ENCODE data around the gene OR5K1.

The OR5K1 gene

GRCh38 chr3:98450372-98450771, 12.6 kb upstream of the OR5K1 start:
- TF ChIP-seq CTCF (IDR thresholded peaks at IDR 0.05; ENCODE audit: low read depth, low read length) = no peak
- no peak for DNase-seq (ENCODE audit: extremely low read depth, low read depth)

GRCh38 chr3:98453827-98454226, 9.2 kb upstream of the OR5K1 start:
- DNase-seq (ENCODE audit: extremely low read depth, low read depth) = no peak
- TF ChIP-seq CTCF (IDR thresholded peaks at IDR 0.05; ENCODE audit: low read depth, low read length) = no peak

GRCh38 chr3:98454929-98455328, 8.1 kb upstream of the OR5K1 start:
- no peak for DNase-seq (ENCODE audit: extremely low read depth, low read depth)
- TF ChIP-seq CTCF (IDR thresholded peaks at IDR 0.05; ENCODE audit: low read depth, low read length) = no peak

GRCh38 chr3:98457543-98457942, 5.5 kb upstream of the OR5K1 start:
- TF ChIP-seq CTCF (IDR thresholded peaks at IDR 0.05; ENCODE audit: low read depth, low read length) = no peak
- no peak for DNase-seq (ENCODE audit: extremely low read depth, low read depth)

- no peak for TF ChIP-seq CTCF (IDR thresholded peaks at IDR 0.05; ENCODE audit: low read depth, low read length)
- DNase-seq (ENCODE audit: extremely low read depth, low read depth) = no peak
Observed at GRCh38 chr3:98460220-98460619, 2.8 kb upstream of the OR5K1 start.

- no peak for TF ChIP-seq CTCF (IDR thresholded peaks at IDR 0.05; ENCODE audit: low read depth, low read length)
- DNase-seq (ENCODE audit: extremely low read depth, low read depth) = no peak
Observed at GRCh38 chr3:98482717-98483482, 19.9 kb downstream of the OR5K1 start.

- no peak for DNase-seq (ENCODE audit: extremely low read depth, low read depth)
- no peak for TF ChIP-seq CTCF (IDR thresholded peaks at IDR 0.05; ENCODE audit: low read depth, low read length)
Observed at GRCh38 chr3:98483626-98484025, 20.6 kb downstream of the OR5K1 start.
